ENCODE results near the gene NFU1.

GRCh38 chr2:69483024-69483423, 45.8 kb upstream of the NFU1 start:
- TF ChIP-seq CTCF (conservative IDR thresholded peaks at IDR 0.05; ENCODE audit: low read depth in 2 of 2) (no peak), STAT1 (IDR thresholded peaks at IDR 0.05; ENCODE audit: unreplicated experiment) (no peak), POLR2AphosphoS5 (IDR thresholded peaks at IDR 0.05; ENCODE audit: low read depth) (no peak), EZH2phosphoT487 (IDR thresholded peaks at IDR 0.05; ENCODE audit: unreplicated experiment) (no peak), REST (IDR thresholded peaks at IDR 0.05; ENCODE audit: unreplicated experiment) (no peak), EZH2 (IDR thresholded peaks at IDR 0.05; ENCODE audit: low read depth, unreplicated experiment) (no peak), JUNB (IDR thresholded peaks at IDR 0.05; ENCODE audit: unreplicated experiment) (no peak), ETS1 (IDR thresholded peaks at IDR 0.05) (no peak), ZNF114 (CRISPR knock-in tag; IDR thresholded peaks at IDR 0.05) (no peak), CREB1 (CRISPR knock-in tag; IDR thresholded peaks at IDR 0.05; ENCODE audit: low read depth) (no peak), ZNF462 (CRISPR knock-in tag; IDR thresholded peaks at IDR 0.05) (no peak), ZNF331 (CRISPR knock-in tag; IDR thresholded peaks at IDR 0.05; ENCODE audit: low read depth) (no peak), NANOG (IDR thresholded peaks at IDR 0.05; ENCODE audit: borderline replicate concordance) (no peak)

Measured in GM23338 (cell line).